ENCODE results near the gene DSG2.

DNA sequence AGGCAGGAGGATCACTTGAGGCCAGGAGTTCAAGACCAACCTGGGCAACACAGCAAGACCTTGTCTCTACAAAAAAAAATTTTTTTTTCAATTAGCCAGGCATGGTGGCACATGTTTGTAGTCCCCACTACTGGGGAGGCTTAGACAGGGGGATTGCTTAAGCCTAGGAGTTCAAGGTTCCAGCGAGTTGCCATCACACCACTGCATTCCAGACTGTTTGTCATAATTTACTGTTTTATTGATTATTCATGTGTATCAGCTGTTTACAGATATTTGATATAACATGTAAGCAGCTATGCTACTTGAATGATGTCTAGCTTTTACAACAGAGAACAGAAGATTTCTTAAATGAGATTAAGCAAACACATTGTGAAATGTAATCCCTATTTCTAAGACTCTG lies 35.3 kb downstream of the DSG2 start:
- TF ChIP-seq, protein P1, sequence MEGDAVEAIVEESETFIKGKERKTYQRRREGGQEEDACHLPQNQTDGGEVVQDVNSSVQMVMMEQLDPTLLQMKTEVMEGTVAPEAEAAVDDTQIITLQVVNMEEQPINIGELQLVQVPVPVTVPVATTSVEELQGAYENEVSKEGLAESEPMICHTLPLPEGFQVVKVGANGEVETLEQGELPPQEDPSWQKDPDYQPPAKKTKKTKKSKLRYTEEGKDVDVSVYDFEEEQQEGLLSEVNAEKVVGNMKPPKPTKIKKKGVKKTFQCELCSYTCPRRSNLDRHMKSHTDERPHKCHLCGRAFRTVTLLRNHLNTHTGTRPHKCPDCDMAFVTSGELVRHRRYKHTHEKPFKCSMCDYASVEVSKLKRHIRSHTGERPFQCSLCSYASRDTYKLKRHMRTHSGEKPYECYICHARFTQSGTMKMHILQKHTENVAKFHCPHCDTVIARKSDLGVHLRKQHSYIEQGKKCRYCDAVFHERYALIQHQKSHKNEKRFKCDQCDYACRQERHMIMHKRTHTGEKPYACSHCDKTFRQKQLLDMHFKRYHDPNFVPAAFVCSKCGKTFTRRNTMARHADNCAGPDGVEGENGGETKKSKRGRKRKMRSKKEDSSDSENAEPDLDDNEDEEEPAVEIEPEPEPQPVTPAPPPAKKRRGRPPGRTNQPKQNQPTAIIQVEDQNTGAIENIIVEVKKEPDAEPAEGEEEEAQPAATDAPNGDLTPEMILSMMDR (IDR thresholded peaks at IDR 0.05) = no peak
- no peak for TF ChIP-seq POLR2AphosphoS5 (IDR thresholded peaks at IDR 0.05; ENCODE audit: low read depth, low read length)
- TF ChIP-seq, protein P2, sequence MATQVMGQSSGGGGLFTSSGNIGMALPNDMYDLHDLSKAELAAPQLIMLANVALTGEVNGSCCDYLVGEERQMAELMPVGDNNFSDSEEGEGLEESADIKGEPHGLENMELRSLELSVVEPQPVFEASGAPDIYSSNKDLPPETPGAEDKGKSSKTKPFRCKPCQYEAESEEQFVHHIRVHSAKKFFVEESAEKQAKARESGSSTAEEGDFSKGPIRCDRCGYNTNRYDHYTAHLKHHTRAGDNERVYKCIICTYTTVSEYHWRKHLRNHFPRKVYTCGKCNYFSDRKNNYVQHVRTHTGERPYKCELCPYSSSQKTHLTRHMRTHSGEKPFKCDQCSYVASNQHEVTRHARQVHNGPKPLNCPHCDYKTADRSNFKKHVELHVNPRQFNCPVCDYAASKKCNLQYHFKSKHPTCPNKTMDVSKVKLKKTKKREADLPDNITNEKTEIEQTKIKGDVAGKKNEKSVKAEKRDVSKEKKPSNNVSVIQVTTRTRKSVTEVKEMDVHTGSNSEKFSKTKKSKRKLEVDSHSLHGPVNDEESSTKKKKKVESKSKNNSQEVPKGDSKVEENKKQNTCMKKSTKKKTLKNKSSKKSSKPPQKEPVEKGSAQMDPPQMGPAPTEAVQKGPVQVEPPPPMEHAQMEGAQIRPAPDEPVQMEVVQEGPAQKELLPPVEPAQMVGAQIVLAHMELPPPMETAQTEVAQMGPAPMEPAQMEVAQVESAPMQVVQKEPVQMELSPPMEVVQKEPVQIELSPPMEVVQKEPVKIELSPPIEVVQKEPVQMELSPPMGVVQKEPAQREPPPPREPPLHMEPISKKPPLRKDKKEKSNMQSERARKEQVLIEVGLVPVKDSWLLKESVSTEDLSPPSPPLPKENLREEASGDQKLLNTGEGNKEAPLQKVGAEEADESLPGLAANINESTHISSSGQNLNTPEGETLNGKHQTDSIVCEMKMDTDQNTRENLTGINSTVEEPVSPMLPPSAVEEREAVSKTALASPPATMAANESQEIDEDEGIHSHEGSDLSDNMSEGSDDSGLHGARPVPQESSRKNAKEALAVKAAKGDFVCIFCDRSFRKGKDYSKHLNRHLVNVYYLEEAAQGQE (IDR thresholded peaks at IDR 0.05; ENCODE audit: insufficient read depth in 1 of 2, low read depth in 2 of 2, low read length in 1 of 2) = no peak
- TF ChIP-seq SIN3A (IDR thresholded peaks at IDR 0.05; ENCODE audit: borderline replicate concordance, insufficient read depth, low read depth, low read length) = no peak
- TF ChIP-seq TCF7L2 (IDR thresholded peaks at IDR 0.05; ENCODE audit: low read depth, low read length) = no peak

All from Panc1 (cell line).